Raji (cell line): ENCODE measurements around the gene UBE2I.

Source experiments
- POLR2A ChIP-seq: IDR thresholded peaks from 2 replicates; pipeline ENCODE4 v1.6.1; 2011; ENCODE audit warnings: low read depth, low read length, control low read depth; ENCODE audit not compliant: insufficient read depth

UBE2I gene

DNA sequence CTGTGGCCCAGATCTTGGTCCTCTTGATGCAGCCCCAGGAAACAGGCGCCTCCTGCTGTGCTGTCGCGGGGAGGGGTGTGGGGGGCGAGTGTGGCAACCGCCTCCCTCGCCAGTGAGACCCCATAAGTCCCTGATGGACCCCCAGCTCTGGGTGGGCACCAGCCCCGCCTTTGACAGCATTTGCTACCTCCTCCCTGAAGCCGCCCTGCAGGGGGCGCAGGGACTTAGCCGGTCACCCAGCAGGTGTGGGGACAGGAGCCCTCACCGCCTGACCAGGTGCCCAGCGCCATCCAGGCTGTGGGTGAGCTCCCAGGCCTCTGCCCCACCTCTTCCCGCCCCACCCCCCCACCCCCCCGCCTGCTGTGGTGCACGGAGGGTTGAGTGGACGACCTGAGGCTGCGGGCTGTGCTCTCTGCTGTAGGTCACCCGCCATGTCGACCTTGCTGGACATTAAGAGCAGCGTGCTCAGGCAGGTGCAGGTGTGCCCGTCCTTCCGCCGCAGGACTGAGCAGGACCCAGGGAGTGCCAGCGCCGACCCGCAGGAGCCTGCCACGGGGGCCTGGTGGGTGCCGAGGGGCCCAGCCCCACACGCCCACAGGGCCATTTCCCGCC, 28.8 kb downstream of the UBE2I start:
- no peak for TF ChIP-seq POLR2A

DNA sequence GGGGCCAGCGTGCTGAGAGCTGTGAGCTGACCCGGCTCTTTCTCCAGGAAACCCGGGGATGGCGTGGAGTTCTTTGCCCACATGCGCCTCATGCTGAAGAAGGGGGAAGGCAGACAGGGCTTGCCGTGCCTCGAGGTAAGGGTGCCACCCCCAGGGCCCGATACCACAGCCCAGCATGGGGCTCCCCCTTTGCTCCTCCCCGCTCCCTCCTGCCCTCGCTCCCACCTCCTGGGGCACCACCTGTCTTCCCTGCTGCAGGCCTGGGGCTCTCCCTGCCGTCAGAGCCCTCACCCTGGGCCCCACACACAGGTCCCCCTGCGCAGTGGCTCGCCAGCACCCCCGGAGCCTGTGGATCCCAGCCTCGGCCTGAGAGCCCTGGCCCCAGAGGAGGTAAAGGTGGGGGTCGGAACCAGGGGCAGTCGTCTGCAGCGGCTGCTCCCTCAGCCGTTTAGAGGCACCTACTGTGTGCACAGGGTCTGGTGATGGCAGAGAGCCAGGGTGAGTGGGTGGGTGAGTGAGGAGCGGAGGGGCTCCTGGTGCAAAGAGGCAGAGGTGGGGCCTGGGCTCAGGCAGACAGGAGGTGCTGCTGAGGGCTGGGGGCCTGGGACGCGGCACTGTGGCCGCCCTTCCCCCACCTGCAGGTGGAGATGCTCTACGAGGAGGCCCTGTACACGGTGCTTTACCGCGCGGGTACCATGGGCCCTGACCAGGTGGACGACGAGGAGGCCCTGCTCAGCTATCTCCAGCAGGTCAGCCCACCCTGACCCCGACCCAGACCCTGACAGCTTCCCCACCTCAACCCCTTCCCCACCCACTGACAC, 29.6 kb downstream of the UBE2I start:
- TF ChIP-seq POLR2A = no peak

GRCh38 chr16:1340730-1341494, 31.5 kb downstream of the UBE2I start:
- TF ChIP-seq POLR2A = no peak

DNA sequence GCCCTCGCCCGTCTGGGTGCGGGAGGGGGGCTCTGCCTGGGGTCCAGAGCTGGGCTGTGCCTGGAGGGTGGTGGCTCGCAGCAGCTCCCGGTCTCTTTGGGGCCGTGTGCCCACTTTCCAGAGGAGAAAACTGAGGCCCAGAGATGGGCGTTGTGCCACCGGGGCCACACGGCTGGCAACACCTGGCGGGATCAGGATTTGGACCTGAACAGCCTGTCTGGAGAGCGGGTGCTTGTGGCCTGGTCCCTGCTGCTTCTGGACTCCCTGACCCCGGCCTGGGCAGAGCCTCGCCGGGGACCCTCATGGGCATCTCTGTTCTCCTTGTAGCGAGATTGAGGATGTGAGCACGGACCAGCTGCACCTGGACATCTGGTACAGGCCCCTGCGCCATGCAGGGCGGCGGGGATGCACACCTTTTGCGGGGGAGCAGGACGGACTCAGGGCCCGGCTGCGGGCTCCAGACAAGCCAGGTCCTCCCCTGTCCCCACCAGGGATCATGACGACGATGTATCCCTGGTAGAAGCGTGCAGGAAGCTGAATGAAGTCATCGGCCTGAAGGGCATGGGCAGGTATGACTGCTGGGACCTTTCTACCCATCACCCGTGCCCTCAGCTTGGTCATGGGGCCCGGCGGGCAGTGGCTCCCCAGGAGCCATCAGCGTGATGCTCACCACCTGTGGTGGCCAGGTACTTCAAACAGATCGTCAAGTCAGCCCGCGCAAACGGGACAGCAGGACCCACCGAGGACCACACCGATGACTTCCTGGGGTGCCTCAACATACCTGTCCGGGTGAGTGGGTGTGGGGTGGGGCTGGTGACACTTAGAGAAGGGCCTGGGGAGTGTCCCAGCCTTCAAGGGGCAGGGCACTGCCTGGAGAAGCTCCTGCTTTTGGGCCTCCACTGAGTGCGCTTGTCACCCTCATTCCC, 32.3 kb downstream of the UBE2I start:
- TF ChIP-seq POLR2A = no peak

DNA sequence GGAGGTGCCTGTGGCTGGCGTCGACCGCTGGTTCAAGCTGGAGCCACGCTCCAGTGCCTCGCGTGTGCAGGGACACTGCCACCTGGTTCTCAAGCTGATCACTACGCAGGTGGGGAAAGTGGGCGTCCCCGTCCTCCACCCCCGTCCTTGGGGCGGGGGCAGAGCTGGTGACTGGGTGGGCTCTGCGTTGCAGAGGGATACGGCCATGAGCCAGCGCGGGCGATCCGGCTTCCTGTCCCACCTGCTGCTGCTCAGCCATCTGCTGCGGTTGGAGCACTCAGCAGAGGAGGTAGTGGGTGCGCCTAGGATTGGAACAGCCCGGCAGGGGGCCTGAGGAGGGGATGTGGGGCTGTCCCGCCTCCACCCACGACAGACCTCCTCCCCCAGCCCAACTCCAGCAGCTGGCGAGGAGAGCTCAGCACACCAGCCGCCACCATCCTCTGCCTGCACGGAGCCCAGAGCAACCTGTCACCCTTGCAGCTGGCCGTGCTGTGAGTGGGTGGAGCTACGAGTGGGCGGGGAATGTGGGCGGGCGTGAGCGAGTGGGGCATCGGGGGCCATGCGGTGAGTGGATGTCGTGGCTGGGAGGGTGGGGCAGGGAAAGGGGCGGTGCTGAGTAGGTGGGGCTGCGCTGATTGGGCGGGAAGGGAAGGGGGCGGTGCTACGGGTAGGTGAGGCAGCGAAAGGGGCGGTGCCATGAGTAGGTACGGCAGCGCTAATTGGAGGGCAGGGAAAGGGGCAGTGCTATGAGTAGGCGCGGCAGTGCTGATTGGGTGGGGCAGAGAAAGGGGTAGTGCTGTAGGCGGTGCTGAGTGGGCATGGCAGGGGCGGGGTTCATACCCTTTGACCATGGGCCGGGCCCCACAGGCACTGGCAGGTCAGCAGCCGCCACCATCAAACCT, 33.3 kb downstream of the UBE2I start:
- TF ChIP-seq POLR2A = peak; percentile 34; the same call in 1 of the 2 replicates

GRCh38 chr16:1343428-1344242, 34.2 kb downstream of the UBE2I start:
- no peak for TF ChIP-seq POLR2A

GRCh38 chr16:1344499-1344898, 35.1 kb downstream of the UBE2I start:
- TF ChIP-seq POLR2A = no peak

- no peak for TF ChIP-seq POLR2A
Measured at GRCh38 chr16:1345087-1345486, 35.7 kb downstream of the UBE2I start.

DNA sequence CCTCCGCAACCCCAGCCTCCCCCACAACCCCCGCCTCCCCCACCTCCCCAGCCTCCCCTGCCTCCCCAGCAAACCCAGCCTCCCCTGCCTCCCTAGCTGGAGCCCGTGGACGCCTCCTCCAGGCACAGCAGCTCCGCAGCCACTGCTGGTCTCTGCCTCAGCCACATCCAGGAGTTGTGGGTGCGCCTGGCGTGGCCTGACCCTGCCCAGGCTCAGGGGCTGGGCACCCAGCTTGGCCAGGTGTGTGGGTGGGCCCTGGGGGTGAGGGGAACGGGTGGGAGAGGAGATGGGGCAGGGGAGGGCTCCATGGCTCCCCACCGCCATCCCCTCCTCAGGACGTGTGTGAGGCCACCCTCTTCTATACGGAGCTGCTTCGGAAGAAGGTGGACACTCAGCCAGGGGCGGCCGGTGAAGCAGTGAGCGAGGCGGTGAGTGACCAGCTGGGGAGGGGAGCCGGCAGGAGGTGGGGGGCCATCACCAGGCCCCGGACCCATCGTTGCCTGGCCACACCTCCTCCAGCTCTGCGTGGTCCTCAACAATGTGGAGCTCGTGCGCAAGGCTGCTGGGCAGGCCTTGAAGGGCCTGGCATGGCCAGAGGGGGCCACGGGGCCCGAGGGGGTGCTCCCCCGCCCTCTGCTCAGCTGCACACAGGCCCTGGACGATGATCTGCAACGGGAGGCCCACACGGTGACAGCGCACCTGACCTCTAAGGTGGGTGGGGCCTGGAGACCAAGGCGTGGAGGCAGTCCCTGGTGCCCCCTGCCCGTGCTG, 36.4 kb downstream of the UBE2I start:
- no peak for TF ChIP-seq POLR2A

- TF ChIP-seq POLR2A = peak; percentile 17; the same call in 1 of the 2 replicates
Measured at GRCh38 chr16:1346422-1347285, 37.2 kb downstream of the UBE2I start.

GRCh38 chr16:1347286-1347855, 37.9 kb downstream of the UBE2I start:
- TF ChIP-seq POLR2A = no peak
